GM12892 (cell line): ENCODE measurements around the gene S100PBP.

Source experiments
- POLR2A ChIP-seq: IDR thresholded peaks from 2 replicates; pipeline ENCODE4 v1.6.1; 2011; ENCODE audit warnings: low read depth, low read length, control low read depth
- TAF1 ChIP-seq: IDR thresholded peaks from 2 replicates; pipeline ENCODE4 v1.6.1; 2011; ENCODE audit warnings: low read depth, mild to moderate bottlenecking, control low read depth, low read length, borderline replicate concordance

GRCh38 chr1:32878183-32878582 lies 60.7 kb downstream of the S100PBP start:
- TF ChIP-seq POLR2A (no peak), TAF1 (no peak)
